BJ (cell line): ENCODE data around the gene TELO2. TPM values are rescaled to one million over a fixed set of nuclear protein-coding genes. Genes with fewer than 3 reads are reported as not detected.

Experiments used
- CTCF ChIA-PET: fragments of 350-600 bp; formaldehyde crosslinking; extraction: SDS; loops from one replicate; lab custom pipeline; 2021; ENCODE audit warnings: antibody characterized with exemption, inconsistent platforms; lab: Yijun Ruan, JAX
- POLR2A ChIA-PET: fragments of 300-600 bp; sonication (Branson Sonifier 250); formaldehyde crosslinking; extraction: SDS; loops from one replicate; lab custom pipeline; 2021; ENCODE audit warnings: antibody characterized with exemption; lab: Charles Lee
- DNase-seq: peaks from one replicate; pipeline ENCODE4 v3.0.0-alpha.2; 2011; ENCODE audit warnings: low read depth
- H3K27me3 ChIP-seq: 2 replicates; pipeline ENCODE4 v1.6.0; 2011; ENCODE audit warnings: low read length; ENCODE audit not compliant: control insufficient read depth, insufficient read depth
- H3K36me3 ChIP-seq: 2 replicates; pipeline ENCODE4 v1.5.1; 2011; ENCODE audit warnings: low read length; ENCODE audit not compliant: control insufficient read depth, insufficient read depth
- H3K4me3 ChIP-seq: 2 replicates; pipeline ENCODE4 v1.5.1; 2011; ENCODE audit warnings: low read depth, mild to moderate bottlenecking, control low read depth, low read length
- polyA plus RNA-seq: library from polyadenylated mRNA; depleted of rRNA; stranded (reverse); fragments of >200 nt; gene quantifications from 2 replicates; pipeline ENCODE4 v1.2.3, GENCODE V29; 2011
- TF ChIP-seq, protein P1 (sequence below): IDR thresholded peaks from 2 replicates; pipeline ENCODE4 v1.5.1; 2011; ENCODE audit warnings: low read depth, mild to moderate bottlenecking, control low read depth, inconsistent platforms, low read length, moderate library complexity; ENCODE audit not compliant: insufficient read depth

The TELO2 gene
- polyA plus RNA-seq, 1 experiment, result 15.9 TPM

DNA sequence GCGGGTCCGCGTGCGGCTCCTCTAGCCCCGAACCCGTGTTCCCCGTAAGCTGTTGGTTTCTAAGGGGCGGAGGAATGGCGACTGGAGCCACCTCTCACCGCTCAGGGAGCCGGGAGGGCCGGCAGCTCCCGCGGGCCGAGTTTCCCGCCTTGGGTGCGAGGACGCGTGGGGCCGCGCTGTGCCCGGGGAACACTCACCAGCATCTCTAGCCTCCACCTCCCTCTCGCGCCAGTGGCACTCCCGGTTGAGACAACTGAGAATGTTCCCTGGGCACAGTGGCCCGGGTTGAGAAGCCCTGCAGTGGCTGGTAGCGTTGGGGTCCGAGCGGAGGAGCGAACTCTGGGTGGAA lies 560 bp downstream of the TELO2 start:
- TF ChIP-seq, protein P1, sequence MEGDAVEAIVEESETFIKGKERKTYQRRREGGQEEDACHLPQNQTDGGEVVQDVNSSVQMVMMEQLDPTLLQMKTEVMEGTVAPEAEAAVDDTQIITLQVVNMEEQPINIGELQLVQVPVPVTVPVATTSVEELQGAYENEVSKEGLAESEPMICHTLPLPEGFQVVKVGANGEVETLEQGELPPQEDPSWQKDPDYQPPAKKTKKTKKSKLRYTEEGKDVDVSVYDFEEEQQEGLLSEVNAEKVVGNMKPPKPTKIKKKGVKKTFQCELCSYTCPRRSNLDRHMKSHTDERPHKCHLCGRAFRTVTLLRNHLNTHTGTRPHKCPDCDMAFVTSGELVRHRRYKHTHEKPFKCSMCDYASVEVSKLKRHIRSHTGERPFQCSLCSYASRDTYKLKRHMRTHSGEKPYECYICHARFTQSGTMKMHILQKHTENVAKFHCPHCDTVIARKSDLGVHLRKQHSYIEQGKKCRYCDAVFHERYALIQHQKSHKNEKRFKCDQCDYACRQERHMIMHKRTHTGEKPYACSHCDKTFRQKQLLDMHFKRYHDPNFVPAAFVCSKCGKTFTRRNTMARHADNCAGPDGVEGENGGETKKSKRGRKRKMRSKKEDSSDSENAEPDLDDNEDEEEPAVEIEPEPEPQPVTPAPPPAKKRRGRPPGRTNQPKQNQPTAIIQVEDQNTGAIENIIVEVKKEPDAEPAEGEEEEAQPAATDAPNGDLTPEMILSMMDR, result no peak
- POLR2A ChIA-PET, result no interaction called here
- Histone ChIP-seq H3K4me3 (peak overlapping the region; percentile 74), H3K27me3 (no peaks in the 10 kb centered on the region), H3K36me3 (peaks cover 14% of the 10 kb centered on the region)
- CTCF ChIA-PET, result interaction anchor here (0.6 to 2.5 kb wide), 17 partner anchors 9 to 331 kb away, joined by 3 to 9 read pairs (median 4); partner anchors contain the start of gene JPT2
- no peak for DNase-seq

DNA sequence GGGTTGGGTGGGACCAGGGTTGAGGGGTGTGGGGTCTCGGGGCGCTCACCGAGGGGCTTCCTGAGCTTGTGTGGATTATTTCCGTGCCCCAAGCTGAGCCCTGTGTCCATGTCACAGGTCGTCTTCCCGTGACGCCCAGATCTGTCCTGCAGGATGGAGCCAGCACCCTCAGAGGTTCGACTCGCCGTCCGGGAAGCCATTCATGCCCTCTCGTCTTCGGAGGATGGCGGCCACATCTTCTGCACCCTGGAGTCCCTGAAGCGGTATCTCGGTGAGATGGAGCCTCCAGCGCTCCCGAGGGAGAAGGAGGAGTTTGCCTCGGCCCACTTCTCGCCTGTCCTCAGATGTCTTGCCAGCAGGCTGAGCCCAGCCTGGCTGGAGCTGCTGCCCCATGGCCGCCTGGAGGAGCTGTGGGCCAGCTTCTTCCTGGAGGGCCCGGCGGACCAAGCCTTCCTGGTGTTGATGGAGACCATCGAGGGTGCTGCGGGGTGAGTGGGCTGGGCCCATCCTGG lies 1.0 kb downstream of the TELO2 start:
- CTCF ChIA-PET, result interaction anchor here (0.6 to 2.5 kb wide), 18 partner anchors 9 to 331 kb away, joined by 3 to 9 read pairs (median 4); no protein-coding TSS in a partner anchor
- POLR2A ChIA-PET, result no interaction called here

DNA sequence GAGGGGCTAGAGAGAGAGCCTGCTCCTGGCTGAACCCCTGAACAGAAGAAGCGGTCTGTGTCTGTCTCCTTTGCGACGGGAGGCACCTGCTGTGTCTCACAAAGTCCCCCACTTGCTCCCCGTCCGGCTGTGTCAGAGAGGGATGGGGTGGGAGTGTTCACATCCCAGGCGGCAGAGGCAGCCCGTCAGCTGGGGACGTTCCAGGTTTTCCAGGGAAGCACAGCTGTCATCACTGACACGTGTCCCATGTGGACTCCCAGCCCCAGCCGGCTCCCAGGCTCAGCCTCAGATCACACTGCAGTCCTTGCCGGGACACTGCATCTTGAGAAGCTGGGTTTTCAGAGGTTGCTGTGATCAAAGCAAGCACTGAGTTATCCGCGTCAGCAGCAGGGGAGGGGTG lies 1.6 kb downstream of the TELO2 start:
- Histone ChIP-seq H3K36me3 (peaks cover 17% of the 10 kb centered on the region), H3K4me3 (no peak overlapping the region; the same call in 1 of the 2 replicates), H3K27me3 (no peaks in the 10 kb centered on the region)
- DNase-seq, result no peak
- ChIA-PET CTCF (interaction anchor here (0.7 to 2.5 kb wide), 14 partner anchors 8 to 330 kb away, joined by 3 to 9 read pairs (median 4); no protein-coding TSS in a partner anchor), POLR2A (no interaction called here)
- TF ChIP-seq, protein P1, result no peak

More for the DNA sequence above, 1.0 kb downstream of the TELO2 start:
- Histone ChIP-seq H3K36me3 (peaks cover 17% of the 10 kb centered on the region), H3K4me3 (peak overlapping the region; percentile 74), H3K27me3 (no peaks in the 10 kb centered on the region)
- DNase-seq, result peak; percentile 19
- TF ChIP-seq, protein P1, result peak; percentile 93

DNA sequence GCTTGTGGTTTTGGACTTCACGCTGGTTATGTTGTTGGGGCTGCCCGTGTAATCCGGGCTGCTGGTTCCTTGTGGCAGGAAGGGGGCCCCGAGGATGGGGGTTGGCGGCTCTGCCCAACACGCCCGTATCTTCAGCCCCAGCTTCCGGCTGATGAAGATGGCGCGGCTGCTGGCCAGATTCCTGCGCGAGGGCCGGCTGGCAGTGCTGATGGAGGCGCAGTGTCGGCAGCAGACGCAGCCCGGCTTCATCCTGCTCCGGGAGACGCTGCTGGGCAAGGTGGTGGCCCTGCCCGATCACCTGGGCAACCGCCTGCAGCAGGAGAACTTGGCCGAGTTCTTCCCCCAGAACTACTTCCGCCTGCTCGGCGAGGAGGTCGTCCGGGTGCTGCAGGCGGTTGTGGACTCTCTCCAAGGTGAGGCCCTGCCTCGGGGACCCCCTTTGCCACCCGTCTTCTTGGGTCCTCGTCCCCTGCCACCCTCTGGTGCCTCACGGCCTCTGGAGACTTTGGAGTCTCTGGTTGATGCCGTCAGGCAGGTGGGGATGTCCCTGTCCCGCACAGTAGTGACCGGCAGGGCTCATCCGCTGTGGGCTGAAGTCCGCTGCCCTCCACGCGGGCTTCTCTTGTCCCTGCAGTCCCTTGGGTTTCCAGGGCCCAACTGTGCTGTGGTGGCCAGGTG lies 2.2 kb downstream of the TELO2 start:
- Histone ChIP-seq H3K36me3 (peaks cover 22% of the 10 kb centered on the region), H3K27me3 (no peaks in the 10 kb centered on the region), H3K4me3 (no peak overlapping the region)
- POLR2A ChIA-PET, result no interaction called here
- DNase-seq, result no peak
- CTCF ChIA-PET, result interaction anchor here (0.6 to 2.5 kb wide), 7 partner anchors 8 to 1283 kb away, joined by 3 to 9 read pairs (median 4); no protein-coding TSS in a partner anchor
- TF ChIP-seq, protein P1, result no peak

DNA sequence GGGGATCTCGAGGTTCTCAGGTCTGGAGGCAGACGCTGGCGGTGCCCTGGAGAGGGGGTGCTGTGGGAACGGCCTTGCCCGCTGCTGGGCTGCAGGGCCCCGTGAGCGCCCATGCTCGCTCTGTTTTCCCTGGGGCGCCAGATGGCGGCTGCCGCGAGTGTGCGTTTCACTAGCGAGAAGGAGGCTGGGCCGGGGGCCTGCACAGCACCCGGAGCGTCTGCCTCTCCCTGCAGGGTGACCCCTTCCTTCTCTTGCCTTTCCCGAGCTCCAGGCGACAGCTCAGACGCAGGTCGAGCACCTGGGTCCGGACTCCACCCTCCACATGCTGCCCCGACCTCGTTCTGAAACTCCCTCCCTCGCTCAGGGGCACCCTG lies 2.7 kb downstream of the TELO2 start:
- H3K36me3 ChIP-seq, result peaks cover 25% of the 10 kb centered on the region
- H3K4me3 ChIP-seq, result no peak overlapping the region
- ChIA-PET POLR2A (no interaction called here), CTCF (interaction anchor here (0.6 to 0.8 kb wide), 2 partner anchors 18 to 1282 kb away, joined by 3 to 4 read pairs; no protein-coding TSS in a partner anchor)
- no peaks in the 10 kb centered on the region for H3K27me3 ChIP-seq
- no peak for DNase-seq
- TF ChIP-seq, protein P1, result no peak
